B cell (primary cell): Measurements from ENCODE around the gene EIF2A. TPM values are rescaled to one million over a fixed set of nuclear protein-coding genes. Genes with fewer than 3 reads are reported as not detected.
A peak's percentile ranks its signal among the peaks of the same experiment; 100 is the strongest.

ENCODE experiments used
- ATAC-seq: fragments of 200-7000 bp; cut with Tn5 transposase; one replicate; pipeline ENCODE4 v1.10.0; 2021; ENCODE audit warnings: low read depth, mild to moderate bottlenecking, moderate number of reproducible peaks, moderate library complexity
- CTCF ChIA-PET: fragments of 350-600 bp; sonication (Branson Sonifier 250); formaldehyde crosslinking; loops from one replicate; lab custom pipeline; 2021; ENCODE audit warnings: antibody characterized with exemption, inconsistent platforms; lab: Charles Lee
- POLR2A ChIA-PET: fragments of 350-600 bp; sonication (Branson Sonifier 250); formaldehyde crosslinking; loops from one replicate; lab custom pipeline; 2021; ENCODE audit warnings: antibody characterized with exemption; lab: Charles Lee
- DNase-seq: peaks from one replicate; pipeline ENCODE4 v3.0.0; 2013
- H2AFZ ChIP-seq: 2 replicates; pipeline ENCODE4 v1.6.1; 2012; ENCODE audit warnings: mild to moderate bottlenecking, low read depth, low read length; ENCODE audit not compliant: insufficient read depth, poor library complexity, severe bottlenecking
- H3K27ac ChIP-seq, 2 donors: 1 replicate in 1 of 2; 2 replicates in 1 of 2; pipeline ENCODE4 v1.5.1; 2012 to 2013; ENCODE audit warnings: low read length in 2 of 2, mild to moderate bottlenecking in 2 of 2, moderate library complexity in 1 of 2
- H3K27me3 ChIP-seq, 4 experiments: fragments of 200-600 bp in 1 of 4; sonication (generic) in 1 of 4; replicated peaks in 1 of 4; 1 replicate in 2 of 4; 2 replicates in 2 of 4; pipeline versions ENCODE4 v1.6.1 to v1.7.0; 2013 to 2016; ENCODE audit warnings: low read length in 3 of 4, mild to moderate bottlenecking in 2 of 4, mixed read lengths in 1 of 4, moderate library complexity in 1 of 4; ENCODE audit not compliant: insufficient read depth in 4 of 4, control insufficient read depth in 3 of 4; ENCODE audit errors: control extremely low read depth in 1 of 4
- H3K36me3 ChIP-seq, 2 experiments: replicated peaks in 1 of 2; 1 replicate in 1 of 2; 2 replicates in 1 of 2; pipeline versions ENCODE4 v1.6.1 to v1.7.1; 2013; ENCODE audit warnings: low read length in 1 of 2; ENCODE audit not compliant: insufficient read depth in 2 of 2, control insufficient read depth in 1 of 2; ENCODE audit errors: control extremely low read depth in 1 of 2, extremely low read depth in 1 of 2
- H3K4me1 ChIP-seq, 2 donors: fragments of 200-600 bp in 1 of 2; sonication (generic) in 1 of 2; 1 replicate in 1 of 2; 2 replicates in 1 of 2; pipeline versions ENCODE4 v1.5.1 to v1.6.1; 2013 to 2017; ENCODE audit warnings: low read length in 2 of 2; ENCODE audit not compliant: control insufficient read depth in 2 of 2, insufficient read depth in 2 of 2
- H3K4me2 ChIP-seq: replicated peaks from 2 replicates; pipeline ENCODE3; 2012; ENCODE audit warnings: mild to moderate bottlenecking, low read depth, low read length; ENCODE audit not compliant: poor library complexity, severe bottlenecking
- H3K4me3 ChIP-seq, 5 experiments: fragments of 200-600 bp in 1 of 5; sonication (generic) in 1 of 5; 1 replicate in 3 of 5; 2 replicates in 2 of 5; pipeline versions ENCODE4 v1.5.1 to v1.7.0; 2011 to 2016; ENCODE audit warnings: low read length in 4 of 5, mild to moderate bottlenecking in 4 of 5, low read depth in 2 of 5, control low read depth in 1 of 5, moderate library complexity in 1 of 5; ENCODE audit not compliant: insufficient read depth in 1 of 5; ENCODE audit errors: control extremely low read depth in 1 of 5, extremely low read depth in 1 of 5
- H3K79me2 ChIP-seq: fragments of 200-600 bp; sonication (generic); one replicate; pipeline ENCODE4 v1.6.0; 2016; ENCODE audit warnings: low read length; ENCODE audit not compliant: control insufficient read depth, insufficient read depth
- H3K9ac ChIP-seq: fragments of 200-600 bp; sonication (generic); 2 replicates; pipeline ENCODE4 v1.6.1; 2017; ENCODE audit warnings: mild to moderate bottlenecking, low read length, moderate library complexity
- H3K9me3 ChIP-seq, 3 donors: one replicate each; pipeline versions ENCODE4 v1.6.1 to v1.7.1; 2013; ENCODE audit warnings: low read length in 2 of 3; ENCODE audit not compliant: control insufficient read depth in 2 of 3, insufficient read depth in 1 of 3; ENCODE audit errors: control extremely low read depth in 1 of 3
- H4K20me1 ChIP-seq: 2 replicates; pipeline ENCODE4 v1.6.0; 2012; ENCODE audit warnings: mild to moderate bottlenecking, low read length; ENCODE audit not compliant: insufficient read depth, control insufficient read depth, poor library complexity, severe bottlenecking
- H3K27ac Mint-ChIP-seq: one replicate; pipeline ENCODE4 v1.8.0; 2021; ENCODE audit warnings: mixed read lengths
- H3K27me3 Mint-ChIP-seq: one replicate; pipeline ENCODE4 v1.8.0; 2021; ENCODE audit warnings: mixed read lengths
- H3K4me1 Mint-ChIP-seq: one replicate; pipeline ENCODE4 v1.8.0; 2021; ENCODE audit warnings: mixed read lengths
- H3K4me3 Mint-ChIP-seq: one replicate; pipeline ENCODE4 v1.8.0; 2021; ENCODE audit warnings: mixed read lengths
- H3K9me3 Mint-ChIP-seq: one replicate; pipeline ENCODE4 v1.8.0; 2022; ENCODE audit warnings: mixed read lengths; ENCODE audit not compliant: insufficient read depth
- CTCF ChIP-seq: fragments of 200-600 bp; IDR thresholded peaks from one replicate; pipeline ENCODE4 v1.8.0; 2022; ENCODE audit warnings: antibody characterized with exemption, mild to moderate bottlenecking
- EZH2 ChIP-seq: IDR thresholded peaks from 2 replicates; pipeline ENCODE4 v1.6.1; 2012; ENCODE audit warnings: borderline replicate concordance, low read depth, mild to moderate bottlenecking, moderate library complexity, low read length; ENCODE audit not compliant: insufficient read depth, poor library complexity, severe bottlenecking
- WGBS: methylation state at CpG from one replicate; pipeline ENCODE4 v1.1.5; 2013; ENCODE audit warnings: missing lambda C conversion rate; ENCODE audit not compliant: insufficient coverage; 5-methylcytosine and 5-hydroxymethylcytosine counted together
- intact Hi-C: fragments of 100-400 bp; cut with micrococcal nuclease; formaldehyde crosslinking; loops from one replicate; pipeline ENCODE4 v1.10.0; 2022
- polyA plus RNA-seq: library from polyadenylated mRNA; depleted of rRNA; stranded (reverse); fragments of >200 nt; gene quantifications from 2 replicates; pipeline ENCODE4 v1.2.3, GENCODE V29; 2012
- total RNA-seq, 2 donors: library from RNA; stranded (reverse); fragments of 120-200 nt in 1 of 2; gene quantifications; 1 replicate in 1 of 2; 2 replicates in 1 of 2; pipeline versions ENCODE4 v1.2.3 to v1.2.4, GENCODE V29; 2013 to 2022

The EIF2A gene
- total and polyA plus RNA-seq, 2 donors (not counting 1 experiment from before 2014, with no cell fraction given): 63.4 to 78.8 TPM

GRCh38 chr3:150605998-150606641 lies 59.5 kb downstream of the EIF2A start:
- H3K27ac ChIP-seq: peak overlapping the region; percentile 14 to 38
- Mint-ChIP-seq H3K4me3 (peak overlapping the region; percentile 77), H3K9me3 (no peaks in the 10 kb centered on the region), H3K27me3 (no peaks in the 10 kb centered on the region), H3K27ac (peak overlapping the region; percentile 72), H3K4me1 (peaks cover 83% of the 10 kb centered on the region)
- H3K4me3 ChIP-seq: peak overlapping the region in 3 of 5 experiments; percentile 9 to 25 (median 10)
- TF ChIP-seq CTCF: no peak
- TF ChIP-seq EZH2: no peak
- ChIA-PET CTCF (interaction anchor here (1.2 kb wide), 3 partner anchors 8 to 259 kb away, joined by 4 to 5 read pairs (median 4); partner anchors contain the start of gene ERICH6), POLR2A (interaction anchor here (0.5 to 1.1 kb wide), 4 partner anchors 13 to 1641 kb away, joined by 3 to 7 read pairs (median 5); partner anchors contain the start of gene ERICH6)
- peak overlapping the region; percentile 40 for H3K9ac ChIP-seq
- ATAC-seq (no peak), DNase-seq (peak; percentile 56)
- no peak overlapping the region for H2AFZ ChIP-seq
- peak overlapping the region; percentile 87 for H3K4me2 ChIP-seq
- 3% methylated on average over 5 of the region's 9 CpGs for WGBS
- H4K20me1 ChIP-seq: peaks cover 44% of the 10 kb centered on the region
- H3K79me2 ChIP-seq: peaks cover 82% of the 10 kb centered on the region
- no peaks in the 10 kb centered on the region for H3K9me3 ChIP-seq
- intact Hi-C loops: loop anchor here (5.0 to 10.0 kb wide), 3 partner anchors 76 to 1879 kb away; partner anchors contain the start of gene P2RY12
- no peaks in the 10 kb centered on the region for H3K27me3 ChIP-seq
- H3K4me1 ChIP-seq: peaks cover 58 to 73% of the 10 kb centered on the region in 2 donors
- peaks cover 0 to 3% of the 10 kb centered on the region in 2 experiments for H3K36me3 ChIP-seq
